IPS-NIHi7 (cell line): ENCODE results near the gene SAMD15.
"Not testable (repeated sequence)": the region's sequence is repeated elsewhere in the genome, so short reads cannot be mapped to it uniquely, and the experiment has no call there.

Source experiments
- DNase-seq: peaks from one replicate; pipeline ENCODE4 v3.0.0; 2012; ENCODE audit warnings: mixed read lengths; ENCODE audit errors: extremely low spot score

SAMD15 gene

GRCh38 chr14:77376771-77377501, at the start of gene SAMD15, which contains the start of gene TMED8:
TSS of gene SAMD15 (plus strand) at chr14:77377379. CDS start at chr14:77377419, 40 bp downstream.
TSS of gene TMED8 (minus strand) at chr14:77377094. CDS start at chr14:77377053, 41 bp downstream.
- peak; percentile 93 for DNase-seq

GRCh38 chr14:77329872-77330271, 47.3 kb upstream of the SAMD15 start:
- DNase-seq, result no peak

- DNase-seq, result no peak
Observed at GRCh38 chr14:77335576-77335975, 41.6 kb upstream of the SAMD15 start.

GRCh38 chr14:77337255-77337654, 39.9 kb upstream of the SAMD15 start:
- DNase-seq, result not testable (repeated sequence)

- DNase-seq, result no peak
Observed at GRCh38 chr14:77337880-77338279, 39.3 kb upstream of the SAMD15 start.

- DNase-seq, result no peak
Observed at GRCh38 chr14:77338302-77338701, 38.9 kb upstream of the SAMD15 start.

- no peak for DNase-seq
Observed at GRCh38 chr14:77339407-77339806, 37.8 kb upstream of the SAMD15 start.

GRCh38 chr14:77340389-77340788, 36.8 kb upstream of the SAMD15 start:
- no peak for DNase-seq

- no peak for DNase-seq
Observed at GRCh38 chr14:77342726-77343397, 34.3 kb upstream of the SAMD15 start.

- no peak for DNase-seq
Observed at GRCh38 chr14:77343662-77344061, 33.5 kb upstream of the SAMD15 start.

GRCh38 chr14:77344377-77344996, 32.7 kb upstream of the SAMD15 start:
- DNase-seq, result no peak

GRCh38 chr14:77346495-77346894, 30.7 kb upstream of the SAMD15 start:
- DNase-seq, result no peak

GRCh38 chr14:77347751-77348150, 29.4 kb upstream of the SAMD15 start:
- no peak for DNase-seq

GRCh38 chr14:77353469-77354141, 23.6 kb upstream of the SAMD15 start:
- no peak for DNase-seq

- no peak for DNase-seq
Observed at GRCh38 chr14:77355811-77356210, 21.4 kb upstream of the SAMD15 start.

GRCh38 chr14:77356899-77357298, 20.3 kb upstream of the SAMD15 start:
- no peak for DNase-seq

- DNase-seq, result no peak
Observed at GRCh38 chr14:77359626-77360025, 17.6 kb upstream of the SAMD15 start.

GRCh38 chr14:77364146-77364545, 13.0 kb upstream of the SAMD15 start:
- no peak for DNase-seq

- DNase-seq, result no peak
Observed at GRCh38 chr14:77369285-77369684, 7.9 kb upstream of the SAMD15 start.

- no peak for DNase-seq
Observed at GRCh38 chr14:77372304-77372841, 4.8 kb upstream of the SAMD15 start.

GRCh38 chr14:77375164-77375950, 1.8 kb upstream of the SAMD15 start:
- DNase-seq, result no peak
